K562 (cell line): Measurements from ENCODE around the gene PACS1. TPM values are rescaled to one million over a fixed set of nuclear protein-coding genes. Genes with fewer than 3 reads are reported as not detected.
A peak's percentile ranks its signal among the peaks of the same experiment; 100 is the strongest.

Experiments used
- ATAC-seq: fragments of 200-7000 bp; cut with Tn5 transposase; 3 replicates; pipeline ENCODE4 v1.9.1; 2020; ENCODE audit warnings: moderate library complexity
- BruUV-seq: library from RNA; stranded (reverse); fragments of 400-500 nt; replicated peaks from 2 replicates; lab custom pipeline; 2021; lab: Mats Ljungman, UMichigan
- CTCF ChIA-PET: fragments of 300-600 bp; formaldehyde crosslinking; extraction: SDS; loops from one replicate; lab custom pipeline; 2021; ENCODE audit warnings: low intra/inter-chr PET ratio; lab: Yijun Ruan, JAX
- POLR2A ChIA-PET: fragments of 300-600, 350-650 bp; sonication (Branson Sonifier 250); formaldehyde crosslinking; extraction: SDS; loops from one replicate; lab custom pipeline; 2021; ENCODE audit warnings: antibody characterized with exemption, inconsistent platforms; lab: Yijun Ruan, JAX
- DNase-seq, 4 experiments: peaks; one replicate each; pipeline versions ENCODE4 v3.0.0 to v3.0.0-alpha.2; 2011 to 2018; ENCODE audit warnings: low spot score in 3 of 4, mixed read lengths in 3 of 4; ENCODE audit errors: extremely low read depth in 1 of 4
- FAIRE-seq: peaks from 2 replicates; lab custom pipeline; 2011; peaks lifted over from hg19 to GRCh38; lab: Jason Lieb, UNC
- H2AFZ ChIP-seq: 2 replicates; pipeline ENCODE4 v1.6.0; 2011; ENCODE audit warnings: low read depth, low read length, control low read depth, inconsistent platforms
- H3K27ac ChIP-seq: fragments of 200-600 bp; 3 replicates; pipeline ENCODE4 v1.8.0; 2011; ENCODE audit warnings: low read depth, mild to moderate bottlenecking, control low read depth, inconsistent platforms, low read length, moderate library complexity, mixed read lengths; ENCODE audit errors: extremely low read depth
- H3K27me3 ChIP-seq, 2 experiments: fragments of 300-600 bp in 1 of 2; 2 replicates in 1 of 2; 3 replicates in 1 of 2; pipeline versions ENCODE4 v1.6.0 to v1.8.0; 2011; ENCODE audit warnings: inconsistent platforms in 2 of 2, low read length in 2 of 2, mild to moderate bottlenecking in 1 of 2, mixed read lengths in 1 of 2, moderate library complexity in 1 of 2; ENCODE audit not compliant: control insufficient read depth in 2 of 2, insufficient read depth in 2 of 2
- H3K36me3 ChIP-seq: fragments of 300-600 bp; 3 replicates; pipeline ENCODE4 v1.8.0; 2011; ENCODE audit warnings: mild to moderate bottlenecking, low read length, inconsistent platforms; ENCODE audit not compliant: control insufficient read depth, insufficient read depth
- H3K4me1 ChIP-seq, 2 experiments: fragments of 200-600 bp in 1 of 2; replicated peaks in 1 of 2; 2 replicates in 1 of 2; 3 replicates in 1 of 2; pipeline versions ENCODE4 v1.5.1 to v1.8.0; 2011; ENCODE audit warnings: inconsistent platforms in 2 of 2, low read length in 2 of 2, mild to moderate bottlenecking in 1 of 2, mixed read lengths in 1 of 2, moderate library complexity in 1 of 2; ENCODE audit not compliant: control insufficient read depth in 2 of 2, insufficient read depth in 2 of 2
- H3K4me2 ChIP-seq: 2 replicates; pipeline ENCODE4 v1.6.1; 2011; ENCODE audit warnings: low read length, control low read depth, inconsistent platforms, mixed read lengths; ENCODE audit not compliant: insufficient read depth
- H3K4me3 ChIP-seq: fragments of 200-600 bp; sonication (generic), shearing (Covaris generic); 2 replicates; pipeline ENCODE4 v1.5.1; 2016; ENCODE audit warnings: control low read depth, inconsistent platforms
- H3K79me2 ChIP-seq: fragments of 200-600 bp; 3 replicates; pipeline ENCODE4 v1.8.0; 2011; ENCODE audit warnings: low read length, inconsistent platforms; ENCODE audit not compliant: control insufficient read depth, insufficient read depth
- H3K9ac ChIP-seq, 2 experiments: 2 replicates each; pipeline versions ENCODE4 v1.6.0 to v1.6.1; 2011; ENCODE audit warnings: low read depth in 2 of 2, low read length in 2 of 2, control low read depth in 1 of 2, inconsistent platforms in 1 of 2, mild to moderate bottlenecking in 1 of 2, mixed read lengths in 1 of 2; ENCODE audit not compliant: insufficient read depth in 1 of 2
- H3K9me1 ChIP-seq: one replicate; pipeline ENCODE4 v1.6.0; 2011; ENCODE audit warnings: inconsistent platforms, mild to moderate bottlenecking, low read length, moderate library complexity; ENCODE audit not compliant: control insufficient read depth, insufficient read depth
- H3K9me3 ChIP-seq: replicated peaks from 2 replicates; pipeline ENCODE4 v1.5.1; 2011; ENCODE audit warnings: low read depth, low read length, inconsistent platforms; ENCODE audit not compliant: control insufficient read depth, insufficient read depth
- H4K20me1 ChIP-seq: replicated peaks from 2 replicates; pipeline ENCODE4 v1.6.1; 2011; ENCODE audit warnings: low read length, inconsistent platforms, mixed read lengths; ENCODE audit not compliant: control insufficient read depth, insufficient read depth
- CEBPG ChIP-seq, 3 experiments: fragments of 200-800 bp in 1 of 3; sonication (Bioruptor generic) in 1 of 3; sonication (generic) in 1 of 3; formaldehyde crosslinking in 1 of 3; IDR thresholded peaks in 2 of 3; conservative IDR thresholded peaks in 1 of 3; 2 replicates each; pipeline versions ENCODE4 v1.6.1 to v1.8.0; 2016 to 2022; ENCODE audit warnings: missing compliant biosample characterization in 2 of 3, missing genetic modification characterization in 2 of 3, mild to moderate bottlenecking in 1 of 3, missing genetic modification reagents in 1 of 3
- EGR1 ChIP-seq: fragments of 450-650 bp; conservative IDR thresholded peaks from 2 replicates; pipeline ENCODE4 v1.6.1; 2017; ENCODE audit warnings: mild to moderate bottlenecking
- HDAC2 ChIP-seq: fragments of 450-650 bp; IDR thresholded peaks from 2 replicates; pipeline ENCODE4 v1.6.1; 2016; ENCODE audit warnings: mild to moderate bottlenecking
- HDAC8 ChIP-seq: fragments of 450-650 bp; IDR thresholded peaks from 2 replicates; pipeline ENCODE4 v1.6.1; 2016; ENCODE audit warnings: mild to moderate bottlenecking, missing genetic modification characterization, moderate library complexity, missing compliant biosample characterization
- KLF16 ChIP-seq: IDR thresholded peaks from 2 replicates; pipeline ENCODE4 v1.6.1; 2016; ENCODE audit warnings: antibody characterized with exemption
- MTF1 ChIP-seq: fragments of 250-450 bp; sonication (Bioruptor Pico); IDR thresholded peaks from 2 replicates; pipeline ENCODE4 v1.9.0; 2021; ENCODE audit warnings: moderate library complexity, mild to moderate bottlenecking, inconsistent platforms, borderline replicate concordance
- RAD21 ChIP-seq, 2 experiments: fragments of 250-450 bp in 1 of 2; fragments of 450-650 bp in 1 of 2; sonication (Bioruptor Pico) in 1 of 2; formaldehyde crosslinking in 1 of 2; IDR thresholded peaks in 1 of 2; conservative IDR thresholded peaks in 1 of 2; 2 replicates each; pipeline versions ENCODE4 v1.4.0 to v1.8.0; 2020 to 2022; ENCODE audit warnings: mild to moderate bottlenecking in 2 of 2, moderate library complexity in 1 of 2
- SRSF1 ChIP-seq: fragments of 200-400 bp; formaldehyde crosslinking; IDR thresholded peaks from 2 replicates; pipeline ENCODE4 v1.6.1; 2017; ENCODE audit warnings: mild to moderate bottlenecking, low read depth, low read length, moderate library complexity
- WGBS: fragments of 100-300 bp; shearing (Covaris generic); methylation state at CpG from one replicate; pipeline ENCODE4 v1.1.6; 2016; ENCODE audit warnings: low coverage, mixed read lengths; ENCODE audit not compliant: insufficient coverage; ENCODE audit errors: missing lambda C conversion rate; 5-methylcytosine and 5-hydroxymethylcytosine counted together
- in situ Hi-C: fragments of 300-500 bp; cut with MboI; formaldehyde crosslinking; loops from 4 replicates; pipeline ENCODE4 v1.15.0; 2018; ENCODE audit warnings: inconsistent platforms, mixed read lengths
- intact Hi-C: fragments of 100-400 bp; cut with micrococcal nuclease; formaldehyde crosslinking; loops from 2 replicates; pipeline ENCODE4 v1.14.2; 2022
- polyA plus RNA-seq, 8 experiments: library from polyadenylated mRNA; depleted of rRNA in 4 of 8; stranded (reverse) in 5 of 8; unstranded in 3 of 8; fragments of >200 nt; fragmentation: Nextera tagmentation in 2 of 8; fragmentation: Illumina TruSeq in 1 of 8; extraction: Ambion mirVana in 2 of 8; extraction: Trizol in 1 of 8; gene quantifications; 2 replicates each; pipeline versions ENCODE4 v1.2.1 to v1.2.3, GENCODE V29; 2011 to 2014; ENCODE audit warnings: inconsistent platforms in 1 of 8, missing spikeins in 1 of 8
- total RNA-seq, 7 experiments: library from RNA; depleted of rRNA in 6 of 7; stranded (reverse); fragments of >200 nt in 6 of 7; fragmentation: Illumina TruSeq in 2 of 7; extraction: Trizol in 2 of 7; gene quantifications; 2 replicates each; pipeline versions ENCODE4 v1.2.1 to v1.2.3, GENCODE V29; 2011 to 2021; ENCODE audit warnings: low replicate concordance in 1 of 7
- TF ChIP-seq, protein P1 (sequence below): fragments of 250-450 bp; sonication (Bioruptor Pico); IDR thresholded peaks from 2 replicates; pipeline ENCODE4 v1.5.0; 2021

PACS1 gene
- total and polyA plus RNA-seq, 9 of the 15 experiments (the other 6 are each of a cell fraction or from before 2014, with no cell fraction given), result 0.34 to 28.1 (median 8.5) TPM

DNA sequence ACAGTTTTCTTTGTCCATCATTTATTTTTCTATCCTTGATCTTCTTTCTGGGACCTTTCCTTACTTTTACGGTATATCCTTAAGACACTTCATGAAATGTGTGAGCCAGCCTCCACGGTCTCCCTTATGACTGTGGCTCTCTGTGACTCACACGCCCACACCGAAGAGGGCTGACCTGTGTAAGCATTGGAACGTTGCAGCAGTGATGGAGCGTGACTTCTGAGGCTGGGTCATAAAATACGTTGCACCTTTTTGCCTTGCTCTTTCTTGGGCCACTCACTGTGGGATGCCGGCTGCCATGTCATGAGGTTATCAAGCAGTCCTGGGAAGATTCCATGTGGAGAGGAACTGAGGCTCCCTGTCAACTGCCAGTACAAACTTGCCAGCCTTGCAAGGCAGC, 102.1 kb downstream of the PACS1 start:
- Histone ChIP-seq H3K9ac (peak overlapping the region in 1 of 2 experiments; percentile 61; a peak in 2 of 4 replicates), H3K9me3 (no peaks in the 10 kb centered on the region), H3K4me1 (peaks cover 0 to 5% of the 10 kb centered on the region in 2 experiments; a peak in 3 of 5 replicates)
- intact Hi-C loops, result no loop called here
- DNase-seq (peak in 1 of 4 experiments; percentile 37), ATAC-seq (peak; percentile 44; the same call in 1 of the 3 replicates), FAIRE-seq (peak; percentile 67)
- POLR2A ChIA-PET, result interaction anchor here (0.6 kb wide), 1 partner anchor 29 kb away, joined by 3 read pairs; no protein-coding TSS in a partner anchor
- TF ChIP-seq KLF16 (no peak), MTF1 (no peak), HDAC8 (tag) (no peak), EGR1 (peak; percentile 65)
- TF ChIP-seq, all 486 proteins: peak for 1
- Histone ChIP-seq H3K27me3 (no peaks in the 10 kb centered on the region), H2AFZ (no peak overlapping the region), H3K79me2 (no peaks in the 10 kb centered on the region), H3K27ac (no peak overlapping the region), H3K36me3 (no peaks in the 10 kb centered on the region), H4K20me1 (no peaks in the 10 kb centered on the region), H3K4me3 (no peak overlapping the region), H3K9me1 (no peaks in the 10 kb centered on the region), H3K4me2 (no peak overlapping the region)
- in situ Hi-C loops, result no loop called here
- 53% methylated on average over 8 of the region's 8 CpGs for WGBS
- BruUV-seq, result no TSS peak
- CTCF ChIA-PET, result no interaction called here

GRCh38 chr11:66176650-66177049, 106.6 kb downstream of the PACS1 start:
- no peak overlapping the region for H3K27ac ChIP-seq
- no peaks in the 10 kb centered on the region for H3K9me3 ChIP-seq
- ATAC-seq (no peak), DNase-seq (no peak), FAIRE-seq (no peak)
- ChIA-PET CTCF (no interaction called here), POLR2A (interaction anchor here (0.9 to 1.2 kb wide), 2 partner anchors 10 to 20 kb away, joined by 4 read pairs; no protein-coding TSS in a partner anchor)
- H3K9me1 ChIP-seq, result no peaks in the 10 kb centered on the region
- 59% methylated on average over 7 of the region's 7 CpGs for WGBS
- no peak overlapping the region for H3K9ac ChIP-seq
- no peaks in the 10 kb centered on the region for H3K79me2 ChIP-seq
- H3K4me3 ChIP-seq, result no peak overlapping the region
- no TSS peak for BruUV-seq
- H3K4me2 ChIP-seq, result no peak overlapping the region
- no peak overlapping the region for H2AFZ ChIP-seq
- no peaks in the 10 kb centered on the region for H4K20me1 ChIP-seq
- no peak for TF ChIP-seq SRSF1
- TF ChIP-seq, protein P1, sequence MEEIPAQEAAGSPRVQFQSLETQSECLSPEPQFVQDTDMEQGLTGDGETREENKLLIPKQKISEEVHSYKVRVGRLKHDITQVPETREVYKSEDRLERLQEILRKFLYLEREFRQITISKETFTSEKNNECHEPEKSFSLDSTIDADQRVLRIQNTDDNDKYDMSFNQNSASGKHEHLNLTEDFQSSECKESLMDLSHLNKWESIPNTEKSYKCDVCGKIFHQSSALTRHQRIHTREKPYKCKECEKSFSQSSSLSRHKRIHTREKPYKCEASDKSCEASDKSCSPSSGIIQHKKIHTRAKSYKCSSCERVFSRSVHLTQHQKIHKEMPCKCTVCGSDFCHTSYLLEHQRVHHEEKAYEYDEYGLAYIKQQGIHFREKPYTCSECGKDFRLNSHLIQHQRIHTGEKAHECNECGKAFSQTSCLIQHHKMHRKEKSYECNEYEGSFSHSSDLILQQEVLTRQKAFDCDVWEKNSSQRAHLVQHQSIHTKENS (CRISPR knock-in tag), result no peak
- no peak for TF ChIP-seq HDAC2
- TF ChIP-seq RAD21 (CRISPR knock-in tag; conservative IDR thresholded peaks at IDR 0.05 in 1 of 2, IDR thresholded peaks at IDR 0.05 in 1 of 2), result no peak
- no peak for TF ChIP-seq CEBPG (CRISPR knock-in tag; IDR thresholded peaks at IDR 0.05)
- TF ChIP-seq CEBPG (tag; conservative IDR thresholded peaks at IDR 0.05 in 1 of 2, IDR thresholded peaks at IDR 0.05 in 1 of 2), result no peak
- H3K36me3 ChIP-seq, result no peaks in the 10 kb centered on the region
- in situ Hi-C loops (no loop called here), intact Hi-C loops (no loop called here)
- H3K4me1 ChIP-seq, result peaks cover 0 to 5% of the 10 kb centered on the region in 2 experiments; a peak in 3 of 5 replicates
- H3K27me3 ChIP-seq, result no peaks in the 10 kb centered on the region
